ENCODE results near the gene UFSP1.

DNA sequence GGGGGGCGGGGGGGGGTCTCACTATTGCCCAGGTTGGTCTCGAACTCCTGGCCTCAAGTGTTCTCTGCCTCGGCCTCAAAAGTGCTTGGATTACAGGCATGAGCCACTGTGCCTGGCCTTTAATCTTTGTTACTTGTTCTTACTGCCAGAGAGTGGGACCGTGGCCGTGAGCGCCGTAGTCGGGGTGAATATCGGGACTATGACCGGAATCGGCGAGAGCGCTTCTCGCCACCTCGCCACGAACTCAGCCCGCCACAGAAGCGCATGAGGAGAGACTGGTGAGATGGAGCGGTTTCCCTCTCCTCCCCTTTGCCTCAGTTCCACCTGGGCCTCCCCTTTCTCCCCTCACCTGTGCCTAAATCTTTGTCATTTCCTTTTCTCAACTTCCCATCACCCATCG is 8.4 kb downstream of the UFSP1 start:
- TF ChIP-seq POLR2A (IDR thresholded peaks at IDR 0.05; ENCODE audit: low read depth, low read length) (no peak), POLR2AphosphoS5 (IDR thresholded peaks at IDR 0.05; ENCODE audit: low read depth, low read length) (no peak)

Data from GM12892 (cell line).